ENCODE measurements around the gene ASB1.

GRCh38 chr2:238445409-238446190, 18.9 kb downstream of the ASB1 start:
- TF ChIP-seq CTCF (IDR thresholded peaks at IDR 0.05 in 2 of 3, conservative IDR thresholded peaks at IDR 0.05 in 1 of 3; ENCODE audit: control insufficient read depth in 2 of 3, extremely low read depth in 1 of 3, insufficient read depth in 1 of 3, low read depth in 3 of 3, low read length in 3 of 3) = no peak
- TF ChIP-seq POLR2A (IDR thresholded peaks at IDR 0.05; ENCODE audit: low read depth, low read length) = no peak
- TF ChIP-seq SIN3A (IDR thresholded peaks at IDR 0.05; ENCODE audit: low read depth, low read length) = no peak
- no peak for TF ChIP-seq SMAD1 (IDR thresholded peaks at IDR 0.05; ENCODE audit: low read depth, partially characterized antibody)
- no peak for TF ChIP-seq RCOR1 (conservative IDR thresholded peaks at IDR 0.05; ENCODE audit: low read depth, low read length)
- no peak for TF ChIP-seq REST (IDR thresholded peaks at IDR 0.05; ENCODE audit: low read depth, low read length)
- TF ChIP-seq FOXM1 (IDR thresholded peaks at IDR 0.05; ENCODE audit: low read depth, low read length) = no peak
- TF ChIP-seq GABPA (IDR thresholded peaks at IDR 0.05; ENCODE audit: low read depth) = no peak
- TF ChIP-seq YY1 (IDR thresholded peaks at IDR 0.05; ENCODE audit: low read depth, low read length) = no peak
- TF ChIP-seq HCFC1 (IDR thresholded peaks at IDR 0.05; ENCODE audit: low read length) = no peak
- no peak for TF ChIP-seq CEBPB (IDR thresholded peaks at IDR 0.05; ENCODE audit: borderline replicate concordance in 1 of 2, low read depth in 2 of 2, low read length in 2 of 2)

Data from GM12878 (cell line).